Thoracic aorta (tissue), 2 donors: Measurements from ENCODE around the gene EFHC2. TPM values are rescaled to one million over a fixed set of nuclear protein-coding genes. Genes with fewer than 3 reads are reported as not detected.

Experiments
- ATAC-seq: fragments of 150-250 bp; one replicate; pipeline ENCODE4 v1.8.0; 2017; ENCODE audit warnings: low read depth; ENCODE audit not compliant: insufficient number of reproducible peaks, low FRiP score
- DNase-seq: peaks from one replicate; pipeline ENCODE4 v3.0.0-alpha.2; 2020; ENCODE audit warnings: low spot score
- H3K27ac ChIP-seq, 2 donors: fragments of 200-600 bp; sonication (generic); 1 replicate in 1 of 2; 2 replicates in 1 of 2; pipeline ENCODE4 v1.5.1; 2016; ENCODE audit warnings: mild to moderate bottlenecking in 2 of 2, moderate library complexity in 2 of 2
- H3K27me3 ChIP-seq: fragments of 200-600 bp; sonication (generic); replicated peaks from 2 replicates; pipeline ENCODE4 v1.6.0; 2016; ENCODE audit warnings: mild to moderate bottlenecking; ENCODE audit not compliant: insufficient read depth
- H3K36me3 ChIP-seq: fragments of 200-600 bp; sonication (generic); one replicate; pipeline ENCODE4 v1.5.1; 2016
- H3K4me1 ChIP-seq, 2 donors: fragments of 200-600 bp; sonication (generic); 1 replicate in 1 of 2; 2 replicates in 1 of 2; pipeline versions ENCODE4 v1.5.1 to v1.6.0; 2016; ENCODE audit warnings: low read depth in 2 of 2, mild to moderate bottlenecking in 1 of 2; ENCODE audit not compliant: control insufficient read depth in 1 of 2
- H3K4me3 ChIP-seq: fragments of 200-600 bp; sonication (generic); 2 replicates; pipeline ENCODE4 v1.5.1; 2016; ENCODE audit warnings: mild to moderate bottlenecking
- H3K9me3 ChIP-seq: fragments of 200-600 bp; sonication (generic); 2 replicates; pipeline ENCODE4 v1.5.1; 2016
- CTCF ChIP-seq: fragments of 200-600 bp; sonication (generic); IDR thresholded peaks from one replicate; pipeline ENCODE4 v1.5.1; 2019; ENCODE audit warnings: antibody characterized with exemption
- total RNA-seq, 2 donors: library from RNA; depleted of rRNA; stranded (reverse); fragments of >200 nt; gene quantifications; one replicate each; pipeline versions ENCODE4 v1.1.0 to v1.2.3, GENCODE V29; 2016

Gene EFHC2
- total RNA-seq, 2 donors from 2014 or later: 0.28 TPM; not detected in 1

- H3K36me3 ChIP-seq: no peaks in the 10 kb centered on the region
- no peak for TF ChIP-seq CTCF
- DNase-seq: no peak
- ATAC-seq: no peak
- no peak overlapping the region for H3K4me3 ChIP-seq
- no peaks in the 10 kb centered on the region for H3K9me3 ChIP-seq
- no peaks in the 10 kb centered on the region for H3K27me3 ChIP-seq
- H3K27ac ChIP-seq: no peak overlapping the region
- no peaks in the 10 kb centered on the region for H3K4me1 ChIP-seq
These were observed 108.9 kb downstream of the EFHC2 start for GRCh38 chrX:44234541-44234940.

- H3K4me3 ChIP-seq: no peak overlapping the region
- H3K27ac ChIP-seq: no peak overlapping the region
- H3K4me1 ChIP-seq: no peaks in the 10 kb centered on the region
- no peaks in the 10 kb centered on the region for H3K36me3 ChIP-seq
- ATAC-seq (no peak), DNase-seq (no peak)
- no peak for TF ChIP-seq CTCF
- no peaks in the 10 kb centered on the region for H3K27me3 ChIP-seq
- no peaks in the 10 kb centered on the region for H3K9me3 ChIP-seq
These were observed 109.4 kb downstream of the EFHC2 start for GRCh38 chrX:44234116-44234515.

- Histone ChIP-seq H3K27ac (no peak overlapping the region), H3K4me3 (no peak overlapping the region), H3K36me3 (no peaks in the 10 kb centered on the region), H3K4me1 (no peaks in the 10 kb centered on the region), H3K9me3 (no peaks in the 10 kb centered on the region), H3K27me3 (no peaks in the 10 kb centered on the region)
- DNase-seq: no peak
- TF ChIP-seq CTCF: no peak
- no peak for ATAC-seq
These were observed 111.4 kb downstream of the EFHC2 start for GRCh38 chrX:44232081-44232480.

GRCh38 chrX:44228621-44229020, 114.9 kb downstream of the EFHC2 start:
- no peak for ATAC-seq
- H3K27me3 ChIP-seq: no peaks in the 10 kb centered on the region
- H3K9me3 ChIP-seq: no peaks in the 10 kb centered on the region
- no peaks in the 10 kb centered on the region for H3K36me3 ChIP-seq
- H3K4me1 ChIP-seq: no peaks in the 10 kb centered on the region
- no peak for TF ChIP-seq CTCF
- H3K27ac ChIP-seq: no peak overlapping the region
- H3K4me3 ChIP-seq: no peak overlapping the region
- no peak for DNase-seq

GRCh38 chrX:44227991-44228390, 115.5 kb downstream of the EFHC2 start:
- no peak for TF ChIP-seq CTCF
- H3K27ac ChIP-seq: no peak overlapping the region
- H3K36me3 ChIP-seq: no peaks in the 10 kb centered on the region
- ATAC-seq (no peak), DNase-seq (no peak)
- no peaks in the 10 kb centered on the region for H3K4me1 ChIP-seq
- H3K4me3 ChIP-seq: no peak overlapping the region
- H3K27me3 ChIP-seq: no peaks in the 10 kb centered on the region
- H3K9me3 ChIP-seq: no peaks in the 10 kb centered on the region
